ENCODE results near the gene COL4A4. TPM values are rescaled to one million over a fixed set of nuclear protein-coding genes. Genes with fewer than 3 reads are reported as not detected.

The COL4A4 gene
- polyA plus RNA-seq, 2 of the 4 experiments (the other 2 are of a cell fraction), result 1.7 to 6.8 TPM

GRCh38 chr2:227152093-227152766 is 11.8 kb downstream of the COL4A4 start:
- Histone ChIP-seq H3K9me3 (peaks cover 5% of the 10 kb centered on the region; the same call in 2 of the 3 replicates), H3K27ac (peak overlapping the region; percentile 48 to 62; a peak in 4 of 6 replicates), H3K4me1 (peaks cover 36% of the 10 kb centered on the region), H3K4me3 (no peak overlapping the region), H3K4me2 (no peak overlapping the region)
- no peak for DNase-seq (ENCODE audit: low read depth in 1 of 2, low spot score in 1 of 2)
- FAIRE-seq, result no peak
- no peak for TF ChIP-seq RAD21 (conservative IDR thresholded peaks at IDR 0.05 in 1 of 2, IDR thresholded peaks at IDR 0.05 in 1 of 2)
- no peak for TF ChIP-seq E2F6 (IDR thresholded peaks at IDR 0.05; ENCODE audit: borderline replicate concordance, low read depth)
- no peak for TF ChIP-seq CTCF (IDR thresholded peaks at IDR 0.05)
- WGBS (ENCODE audit: missing lambda C conversion rate), result 93% methylated on average over 2 of the region's 2 CpGs
- no peak for ATAC-seq
- ChIA-PET POLR2A (no interaction called here), CTCF (interaction anchor here (1.2 kb wide), 1 partner anchor 86 kb away, joined by 4 read pairs; no protein-coding TSS in a partner anchor)

- ATAC-seq (no peak), DNase-seq (ENCODE audit: low read depth in 1 of 2, low spot score in 1 of 2) (no peak), FAIRE-seq (no peak)
- Histone ChIP-seq H3K27ac (no peak overlapping the region), H3K4me2 (no peak overlapping the region), H3K9me3 (peaks cover 5% of the 10 kb centered on the region; the same call in 2 of the 3 replicates), H3K4me3 (no peak overlapping the region), H3K4me1 (peaks cover 30% of the 10 kb centered on the region)
- WGBS (ENCODE audit: missing lambda C conversion rate), result 77% methylated on average over 2 of the region's 2 CpGs
- TF ChIP-seq CHD2 (IDR thresholded peaks at IDR 0.05; ENCODE audit: low read length, partially characterized antibody) (no peak), RFX5 (IDR thresholded peaks at IDR 0.05) (no peak), BCL3 (IDR thresholded peaks at IDR 0.05) (no peak), HOXB5 (CRISPR knock-in tag; IDR thresholded peaks at IDR 0.05) (no peak), HOXB13 (CRISPR knock-in tag; IDR thresholded peaks at IDR 0.05; ENCODE audit: low read depth) (no peak), CBX8 (IDR thresholded peaks at IDR 0.05) (no peak), ESRRA (IDR thresholded peaks at IDR 0.05; ENCODE audit: borderline replicate concordance, low read length) (no peak), SREBF2 (IDR thresholded peaks at IDR 0.05) (no peak), USF2 (IDR thresholded peaks at IDR 0.05) (no peak), HOXA7 (CRISPR knock-in tag; IDR thresholded peaks at IDR 0.05) (no peak), EHMT2 (IDR thresholded peaks at IDR 0.05; ENCODE audit: low read depth) (no peak), POLR2AphosphoS2 (conservative IDR thresholded peaks at IDR 0.05; ENCODE audit: low read length) (no peak), NFE2L2 (conservative IDR thresholded peaks at IDR 0.05; ENCODE audit: low read length) (no peak), E2F6 (IDR thresholded peaks at IDR 0.05; ENCODE audit: borderline replicate concordance, low read depth) (no peak), ZNF302 (CRISPR knock-in tag; IDR thresholded peaks at IDR 0.05) (no peak)
- CTCF ChIA-PET, result no interaction called here
- POLR2A ChIA-PET, result no interaction called here
Measured at GRCh38 chr2:227150222-227150936, 13.6 kb downstream of the COL4A4 start.
